Measurements from ENCODE around the gene KCNV2. TPM values are rescaled to one million over a fixed set of nuclear protein-coding genes. Genes with fewer than 3 reads are reported as not detected.
A peak's percentile ranks its signal among the peaks of the same experiment; 100 is the strongest.

Gene KCNV2
- total RNA-seq = not detected

DNA sequence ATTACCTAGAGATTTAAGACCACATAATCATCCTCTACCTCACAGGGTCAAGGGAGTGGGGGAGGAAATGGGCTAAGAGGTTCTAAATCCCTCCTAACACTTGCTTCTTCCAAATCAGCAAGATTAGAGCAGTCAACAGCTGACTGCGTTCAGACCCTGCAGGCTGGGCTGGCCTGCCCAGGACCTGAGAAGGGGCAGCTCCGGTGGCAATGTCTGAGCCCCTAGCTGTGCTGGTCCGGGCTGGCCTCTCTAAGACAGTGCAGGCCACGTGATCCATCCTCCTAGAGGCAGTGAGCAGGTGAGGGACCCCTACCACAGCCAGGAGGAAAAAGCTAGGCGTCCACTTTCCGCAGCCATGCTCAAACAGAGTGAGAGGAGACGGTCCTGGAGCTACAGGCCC, at the start of gene KCNV2:
TSS of gene KCNV2 (plus strand) at position 126 of the 400 bp plus-strand sequence. CDS start at position 356, 230 bp downstream.
- intact Hi-C loops (cut with DNase I) = no loop called here
- H3K36me3 ChIP-seq = peaks cover 0 to 9% (median 0%) of the 10 kb centered on the region in 3 donors
- no peaks in the 10 kb centered on the region for H3K4me1 ChIP-seq
- no peaks in the 10 kb centered on the region for H3K27me3 ChIP-seq
- DNase-seq = no peak
- WGBS, 2 donors = 88 to 90% methylated on average over 2 to 3 of the region's 7 CpGs
- H3K27ac ChIP-seq = no peak within 1 kb of the TSS
- H3K9me3 ChIP-seq = peaks cover 0 to 6% (median 0%) of the 10 kb centered on the region in 3 donors
- H3K4me3 ChIP-seq = no peak within 1 kb of the TSS
- no peak for TF ChIP-seq POLR2A (IDR thresholded peaks at IDR 0.05)
- TF ChIP-seq, protein P1, sequence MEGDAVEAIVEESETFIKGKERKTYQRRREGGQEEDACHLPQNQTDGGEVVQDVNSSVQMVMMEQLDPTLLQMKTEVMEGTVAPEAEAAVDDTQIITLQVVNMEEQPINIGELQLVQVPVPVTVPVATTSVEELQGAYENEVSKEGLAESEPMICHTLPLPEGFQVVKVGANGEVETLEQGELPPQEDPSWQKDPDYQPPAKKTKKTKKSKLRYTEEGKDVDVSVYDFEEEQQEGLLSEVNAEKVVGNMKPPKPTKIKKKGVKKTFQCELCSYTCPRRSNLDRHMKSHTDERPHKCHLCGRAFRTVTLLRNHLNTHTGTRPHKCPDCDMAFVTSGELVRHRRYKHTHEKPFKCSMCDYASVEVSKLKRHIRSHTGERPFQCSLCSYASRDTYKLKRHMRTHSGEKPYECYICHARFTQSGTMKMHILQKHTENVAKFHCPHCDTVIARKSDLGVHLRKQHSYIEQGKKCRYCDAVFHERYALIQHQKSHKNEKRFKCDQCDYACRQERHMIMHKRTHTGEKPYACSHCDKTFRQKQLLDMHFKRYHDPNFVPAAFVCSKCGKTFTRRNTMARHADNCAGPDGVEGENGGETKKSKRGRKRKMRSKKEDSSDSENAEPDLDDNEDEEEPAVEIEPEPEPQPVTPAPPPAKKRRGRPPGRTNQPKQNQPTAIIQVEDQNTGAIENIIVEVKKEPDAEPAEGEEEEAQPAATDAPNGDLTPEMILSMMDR (IDR thresholded peaks at IDR 0.05) = no peak

DNA sequence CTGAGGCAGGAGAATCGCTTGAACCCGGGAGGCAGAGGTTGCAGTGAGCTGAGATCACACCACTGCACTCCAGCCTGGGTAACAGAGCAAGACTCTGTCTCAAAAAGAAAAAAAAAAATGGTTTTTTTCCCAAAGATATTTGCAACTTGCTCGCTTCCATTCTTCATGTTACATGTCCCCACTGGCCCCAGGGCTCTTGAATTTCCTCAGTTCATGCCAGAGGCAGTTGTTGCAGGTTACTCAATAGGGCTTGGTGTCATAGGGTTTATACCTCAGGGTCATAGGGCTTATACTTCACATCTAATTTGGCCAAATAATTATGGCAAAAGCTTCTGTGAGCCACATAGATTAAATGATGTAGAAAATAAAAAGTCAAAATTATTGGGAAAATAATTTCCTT, 44.1 kb upstream of the KCNV2 start:
- no peaks in the 10 kb centered on the region for H3K27me3 ChIP-seq
- no peaks in the 10 kb centered on the region for H3K36me3 ChIP-seq
- intact Hi-C loops (cut with DNase I) = no loop called here
- TF ChIP-seq, protein P1 (IDR thresholded peaks at IDR 0.05) = no peak
- TF ChIP-seq POLR2A (IDR thresholded peaks at IDR 0.05) = no peak
- H3K4me1 ChIP-seq = peaks cover 0 to 28% (median 8%) of the 10 kb centered on the region in 3 donors
- H3K9me3 ChIP-seq = no peaks in the 10 kb centered on the region
- no peak for DNase-seq
- no peak overlapping the region for H3K4me3 ChIP-seq
- 74 to 81% methylated on average over 3 of the region's 3 CpGs for WGBS, 2 donors
- no peak overlapping the region for H3K27ac ChIP-seq

DNA sequence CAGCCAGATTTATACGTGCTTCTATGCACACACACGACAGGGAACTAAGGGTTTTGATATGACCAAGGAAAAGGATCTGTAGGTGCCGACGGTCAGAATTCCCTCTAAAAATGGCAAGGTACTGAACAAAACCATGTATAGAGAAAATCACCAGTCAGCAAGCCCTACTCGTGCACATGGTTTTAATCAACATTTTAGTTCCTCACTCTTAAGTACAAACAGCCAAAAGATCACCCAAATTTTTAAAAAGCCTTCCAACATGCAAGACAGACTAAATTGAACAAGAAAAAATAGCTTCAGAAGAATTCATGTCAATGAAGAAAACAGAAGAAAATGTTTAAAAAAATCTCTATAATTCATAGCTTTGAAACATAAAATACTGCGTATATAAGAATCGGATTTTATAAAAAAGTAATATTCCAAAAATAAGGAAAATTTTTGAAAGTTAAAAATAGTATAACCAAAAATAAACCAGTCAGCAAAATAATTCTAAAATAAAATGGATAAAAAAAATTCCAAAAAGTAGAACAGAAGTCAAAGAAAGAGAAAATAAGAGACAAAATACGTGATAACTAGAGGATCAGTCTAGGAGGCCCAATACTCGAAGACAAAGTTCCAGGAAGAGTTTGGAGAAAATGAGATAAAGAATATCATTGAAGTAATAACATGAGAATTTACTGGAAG, 43.0 kb upstream of the KCNV2 start:
- Histone ChIP-seq H3K36me3 (no peaks in the 10 kb centered on the region), H3K27me3 (no peaks in the 10 kb centered on the region), H3K27ac (no peak overlapping the region), H3K4me1 (peaks cover 0 to 39% (median 8%) of the 10 kb centered on the region in 3 donors), H3K4me3 (no peak overlapping the region), H3K9me3 (no peaks in the 10 kb centered on the region)
- intact Hi-C loops (cut with DNase I) = no loop called here
- WGBS, 2 donors = 79 to 89% methylated on average over 9 of the region's 9 CpGs
- TF ChIP-seq POLR2A (IDR thresholded peaks at IDR 0.05) = no peak
- TF ChIP-seq, protein P1 (IDR thresholded peaks at IDR 0.05) = no peak
- no peak for DNase-seq

DNA sequence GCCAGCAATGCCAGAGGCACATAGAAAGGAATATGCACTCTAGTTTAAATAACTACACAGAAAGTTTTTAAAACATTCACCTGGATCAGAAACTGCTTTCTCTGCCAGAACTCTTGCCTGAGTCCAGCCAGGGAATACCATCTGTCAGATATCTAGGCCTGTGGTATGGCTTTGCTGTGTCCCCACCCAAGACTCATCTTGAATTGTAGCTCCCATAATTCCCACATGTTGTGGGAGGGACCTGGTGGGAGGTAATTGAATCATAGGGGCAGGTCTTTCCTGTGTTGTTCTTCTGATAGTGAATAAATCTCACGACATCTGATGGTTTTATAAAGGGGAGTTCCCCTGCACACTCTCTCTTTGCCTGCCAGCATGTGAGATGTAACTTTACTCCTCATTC, 41.5 kb upstream of the KCNV2 start:
- peaks cover 0 to 54% (median 9%) of the 10 kb centered on the region in 3 donors for H3K4me1 ChIP-seq
- H3K9me3 ChIP-seq = no peaks in the 10 kb centered on the region
- no peaks in the 10 kb centered on the region for H3K36me3 ChIP-seq
- peak overlapping the region in 1 of 4 donors; percentile 53 for H3K27ac ChIP-seq
- TF ChIP-seq, protein P1 (IDR thresholded peaks at IDR 0.05) = no peak
- TF ChIP-seq POLR2A (IDR thresholded peaks at IDR 0.05) = no peak
- intact Hi-C loops (cut with DNase I) = no loop called here
- no peak for DNase-seq
- H3K27me3 ChIP-seq = no peaks in the 10 kb centered on the region
- 20 to 44% methylated on average over 1 of the region's 1 CpG for WGBS, 2 donors
- H3K4me3 ChIP-seq = no peak overlapping the region

DNA sequence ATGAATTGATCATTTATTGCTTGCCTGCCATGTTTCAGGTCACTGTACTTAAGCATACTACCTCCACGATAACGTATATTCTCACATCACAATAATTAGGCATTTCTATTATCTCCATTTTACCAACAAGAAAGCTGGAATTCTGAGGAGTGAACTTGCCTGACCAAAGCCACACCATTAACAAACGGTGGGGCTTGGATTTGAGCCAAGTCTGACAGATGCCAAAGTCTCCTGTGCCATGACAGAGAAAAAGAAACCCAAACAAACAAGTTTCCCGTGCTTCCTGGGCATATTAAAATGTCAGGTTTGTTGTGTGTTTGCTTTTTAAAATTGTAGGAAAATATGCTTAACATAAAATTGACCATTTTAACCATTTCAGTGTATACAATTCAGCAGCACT, 40.8 kb upstream of the KCNV2 start:
- 48 to 65% methylated on average over 4 of the region's 4 CpGs for WGBS, 2 donors

More for the DNA sequence above, 40.8 kb upstream of the KCNV2 start:
- TF ChIP-seq, protein P1 (IDR thresholded peaks at IDR 0.05) = no peak
- TF ChIP-seq POLR2A (IDR thresholded peaks at IDR 0.05) = no peak
- no peak for DNase-seq
- H3K4me3 ChIP-seq = no peak overlapping the region
- H3K27me3 ChIP-seq = no peaks in the 10 kb centered on the region
- H3K4me1 ChIP-seq = peaks cover under 1 to 61% (median 12%) of the 10 kb centered on the region in 3 donors
- intact Hi-C loops (cut with DNase I) = no loop called here
- peak overlapping the region in 1 of 4 donors; percentile 53 for H3K27ac ChIP-seq
- no peaks in the 10 kb centered on the region for H3K36me3 ChIP-seq
- H3K9me3 ChIP-seq = no peaks in the 10 kb centered on the region

Measured in esophagus squamous epithelium (tissue), 5 donors.